ENCODE measurements around the gene VRK2. TPM values are rescaled to one million over a fixed set of nuclear protein-coding genes. Genes with fewer than 3 reads are reported as not detected.

Gene VRK2
- total RNA-seq, 1 donor: 47.1 TPM

GRCh38 chr2:58202404-58202803 is 155.8 kb downstream of the VRK2 start:
- DNase-seq (ENCODE audit: low read depth): no peak
- H3K4me3 ChIP-seq (ENCODE audit: low read depth, low read length): no peak overlapping the region
- TF ChIP-seq CTCF (IDR thresholded peaks at IDR 0.05; ENCODE audit: insufficient read depth, low read length): no peak

GRCh38 chr2:58203018-58203417 is 156.4 kb downstream of the VRK2 start:
- H3K4me3 ChIP-seq (ENCODE audit: low read depth, low read length): no peak overlapping the region
- TF ChIP-seq CTCF (IDR thresholded peaks at IDR 0.05; ENCODE audit: insufficient read depth, low read length): no peak
- no peak for DNase-seq (ENCODE audit: low read depth)

GRCh38 chr2:58204195-58204959 is 157.8 kb downstream of the VRK2 start:
- TF ChIP-seq CTCF (IDR thresholded peaks at IDR 0.05; ENCODE audit: insufficient read depth, low read length): no peak
- no peak for DNase-seq (ENCODE audit: low read depth)
- H3K4me3 ChIP-seq (ENCODE audit: low read depth, low read length): no peak overlapping the region

- no peak for TF ChIP-seq CTCF (IDR thresholded peaks at IDR 0.05; ENCODE audit: insufficient read depth, low read length)
- DNase-seq (ENCODE audit: low read depth): no peak
- H3K4me3 ChIP-seq (ENCODE audit: low read depth, low read length): no peak overlapping the region
These were observed 160.2 kb downstream of the VRK2 start for GRCh38 chr2:58206785-58207184.

- H3K4me3 ChIP-seq (ENCODE audit: low read depth, low read length): no peak overlapping the region
- no peak for TF ChIP-seq CTCF (IDR thresholded peaks at IDR 0.05; ENCODE audit: insufficient read depth, low read length)
- no peak for DNase-seq (ENCODE audit: low read depth)
These were observed 160.6 kb downstream of the VRK2 start for GRCh38 chr2:58207189-58207588.

Other genes with a start within 250 kb of the VRK2 start
- gene FANCL, start 194.5 kb downstream of the VRK2 start, total RNA-seq (ENCODE audit: low replicate concordance): 9.2 and 29.6 TPM in 2 replicates